ENCODE results near the gene POLR2J.
"Not testable (repeated sequence)": the region's sequence is repeated elsewhere in the genome, so short reads cannot be mapped to it uniquely, and the experiment has no call there.

DNA sequence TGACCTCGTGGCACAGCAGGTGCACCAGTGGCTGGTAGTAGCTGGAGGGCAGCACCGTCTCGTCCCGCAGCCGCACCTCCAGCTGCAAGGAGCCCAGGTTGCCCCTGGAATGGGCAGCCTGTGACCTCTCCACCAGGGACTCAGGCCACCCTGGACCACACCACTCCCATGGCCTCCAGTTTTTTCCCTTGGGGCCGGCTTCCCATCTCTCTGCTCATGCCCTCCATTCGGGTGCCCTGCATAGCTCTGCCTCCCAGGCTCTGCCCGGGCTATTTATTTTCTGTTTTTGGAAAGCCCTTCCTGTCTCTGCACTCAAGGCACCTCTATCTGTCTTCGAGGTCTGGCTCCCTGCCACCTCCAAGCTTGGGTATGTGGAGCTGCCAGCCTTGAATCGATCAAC, 18.1 kb upstream of the POLR2J start:
- TF ChIP-seq POLR2AphosphoS5 (IDR thresholded peaks at IDR 0.05; ENCODE audit: low read depth); JUNB (IDR thresholded peaks at IDR 0.05; ENCODE audit: unreplicated experiment); ZNF331 (CRISPR knock-in tag; IDR thresholded peaks at IDR 0.05; ENCODE audit: low read depth); EZH2phosphoT487 (IDR thresholded peaks at IDR 0.05; ENCODE audit: unreplicated experiment); EZH2 (IDR thresholded peaks at IDR 0.05; ENCODE audit: low read depth, unreplicated experiment); CREB1 (CRISPR knock-in tag; IDR thresholded peaks at IDR 0.05; ENCODE audit: low read depth); ZNF114 (CRISPR knock-in tag; IDR thresholded peaks at IDR 0.05); NANOG (IDR thresholded peaks at IDR 0.05; ENCODE audit: borderline replicate concordance); STAT1 (IDR thresholded peaks at IDR 0.05; ENCODE audit: unreplicated experiment): not testable (repeated sequence)
- TF ChIP-seq, protein P1, sequence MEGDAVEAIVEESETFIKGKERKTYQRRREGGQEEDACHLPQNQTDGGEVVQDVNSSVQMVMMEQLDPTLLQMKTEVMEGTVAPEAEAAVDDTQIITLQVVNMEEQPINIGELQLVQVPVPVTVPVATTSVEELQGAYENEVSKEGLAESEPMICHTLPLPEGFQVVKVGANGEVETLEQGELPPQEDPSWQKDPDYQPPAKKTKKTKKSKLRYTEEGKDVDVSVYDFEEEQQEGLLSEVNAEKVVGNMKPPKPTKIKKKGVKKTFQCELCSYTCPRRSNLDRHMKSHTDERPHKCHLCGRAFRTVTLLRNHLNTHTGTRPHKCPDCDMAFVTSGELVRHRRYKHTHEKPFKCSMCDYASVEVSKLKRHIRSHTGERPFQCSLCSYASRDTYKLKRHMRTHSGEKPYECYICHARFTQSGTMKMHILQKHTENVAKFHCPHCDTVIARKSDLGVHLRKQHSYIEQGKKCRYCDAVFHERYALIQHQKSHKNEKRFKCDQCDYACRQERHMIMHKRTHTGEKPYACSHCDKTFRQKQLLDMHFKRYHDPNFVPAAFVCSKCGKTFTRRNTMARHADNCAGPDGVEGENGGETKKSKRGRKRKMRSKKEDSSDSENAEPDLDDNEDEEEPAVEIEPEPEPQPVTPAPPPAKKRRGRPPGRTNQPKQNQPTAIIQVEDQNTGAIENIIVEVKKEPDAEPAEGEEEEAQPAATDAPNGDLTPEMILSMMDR (conservative IDR thresholded peaks at IDR 0.05; ENCODE audit: low read depth in 2 of 2): not testable (repeated sequence)
- TF ChIP-seq, protein P2, sequence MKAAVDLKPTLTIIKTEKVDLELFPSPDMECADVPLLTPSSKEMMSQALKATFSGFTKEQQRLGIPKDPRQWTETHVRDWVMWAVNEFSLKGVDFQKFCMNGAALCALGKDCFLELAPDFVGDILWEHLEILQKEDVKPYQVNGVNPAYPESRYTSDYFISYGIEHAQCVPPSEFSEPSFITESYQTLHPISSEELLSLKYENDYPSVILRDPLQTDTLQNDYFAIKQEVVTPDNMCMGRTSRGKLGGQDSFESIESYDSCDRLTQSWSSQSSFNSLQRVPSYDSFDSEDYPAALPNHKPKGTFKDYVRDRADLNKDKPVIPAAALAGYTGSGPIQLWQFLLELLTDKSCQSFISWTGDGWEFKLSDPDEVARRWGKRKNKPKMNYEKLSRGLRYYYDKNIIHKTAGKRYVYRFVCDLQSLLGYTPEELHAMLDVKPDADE (IDR thresholded peaks at IDR 0.05): not testable (repeated sequence)
- TF ChIP-seq, protein P3, sequence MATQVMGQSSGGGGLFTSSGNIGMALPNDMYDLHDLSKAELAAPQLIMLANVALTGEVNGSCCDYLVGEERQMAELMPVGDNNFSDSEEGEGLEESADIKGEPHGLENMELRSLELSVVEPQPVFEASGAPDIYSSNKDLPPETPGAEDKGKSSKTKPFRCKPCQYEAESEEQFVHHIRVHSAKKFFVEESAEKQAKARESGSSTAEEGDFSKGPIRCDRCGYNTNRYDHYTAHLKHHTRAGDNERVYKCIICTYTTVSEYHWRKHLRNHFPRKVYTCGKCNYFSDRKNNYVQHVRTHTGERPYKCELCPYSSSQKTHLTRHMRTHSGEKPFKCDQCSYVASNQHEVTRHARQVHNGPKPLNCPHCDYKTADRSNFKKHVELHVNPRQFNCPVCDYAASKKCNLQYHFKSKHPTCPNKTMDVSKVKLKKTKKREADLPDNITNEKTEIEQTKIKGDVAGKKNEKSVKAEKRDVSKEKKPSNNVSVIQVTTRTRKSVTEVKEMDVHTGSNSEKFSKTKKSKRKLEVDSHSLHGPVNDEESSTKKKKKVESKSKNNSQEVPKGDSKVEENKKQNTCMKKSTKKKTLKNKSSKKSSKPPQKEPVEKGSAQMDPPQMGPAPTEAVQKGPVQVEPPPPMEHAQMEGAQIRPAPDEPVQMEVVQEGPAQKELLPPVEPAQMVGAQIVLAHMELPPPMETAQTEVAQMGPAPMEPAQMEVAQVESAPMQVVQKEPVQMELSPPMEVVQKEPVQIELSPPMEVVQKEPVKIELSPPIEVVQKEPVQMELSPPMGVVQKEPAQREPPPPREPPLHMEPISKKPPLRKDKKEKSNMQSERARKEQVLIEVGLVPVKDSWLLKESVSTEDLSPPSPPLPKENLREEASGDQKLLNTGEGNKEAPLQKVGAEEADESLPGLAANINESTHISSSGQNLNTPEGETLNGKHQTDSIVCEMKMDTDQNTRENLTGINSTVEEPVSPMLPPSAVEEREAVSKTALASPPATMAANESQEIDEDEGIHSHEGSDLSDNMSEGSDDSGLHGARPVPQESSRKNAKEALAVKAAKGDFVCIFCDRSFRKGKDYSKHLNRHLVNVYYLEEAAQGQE (IDR thresholded peaks at IDR 0.05; ENCODE audit: unreplicated experiment): not testable (repeated sequence)
- TF ChIP-seq, protein P4, sequence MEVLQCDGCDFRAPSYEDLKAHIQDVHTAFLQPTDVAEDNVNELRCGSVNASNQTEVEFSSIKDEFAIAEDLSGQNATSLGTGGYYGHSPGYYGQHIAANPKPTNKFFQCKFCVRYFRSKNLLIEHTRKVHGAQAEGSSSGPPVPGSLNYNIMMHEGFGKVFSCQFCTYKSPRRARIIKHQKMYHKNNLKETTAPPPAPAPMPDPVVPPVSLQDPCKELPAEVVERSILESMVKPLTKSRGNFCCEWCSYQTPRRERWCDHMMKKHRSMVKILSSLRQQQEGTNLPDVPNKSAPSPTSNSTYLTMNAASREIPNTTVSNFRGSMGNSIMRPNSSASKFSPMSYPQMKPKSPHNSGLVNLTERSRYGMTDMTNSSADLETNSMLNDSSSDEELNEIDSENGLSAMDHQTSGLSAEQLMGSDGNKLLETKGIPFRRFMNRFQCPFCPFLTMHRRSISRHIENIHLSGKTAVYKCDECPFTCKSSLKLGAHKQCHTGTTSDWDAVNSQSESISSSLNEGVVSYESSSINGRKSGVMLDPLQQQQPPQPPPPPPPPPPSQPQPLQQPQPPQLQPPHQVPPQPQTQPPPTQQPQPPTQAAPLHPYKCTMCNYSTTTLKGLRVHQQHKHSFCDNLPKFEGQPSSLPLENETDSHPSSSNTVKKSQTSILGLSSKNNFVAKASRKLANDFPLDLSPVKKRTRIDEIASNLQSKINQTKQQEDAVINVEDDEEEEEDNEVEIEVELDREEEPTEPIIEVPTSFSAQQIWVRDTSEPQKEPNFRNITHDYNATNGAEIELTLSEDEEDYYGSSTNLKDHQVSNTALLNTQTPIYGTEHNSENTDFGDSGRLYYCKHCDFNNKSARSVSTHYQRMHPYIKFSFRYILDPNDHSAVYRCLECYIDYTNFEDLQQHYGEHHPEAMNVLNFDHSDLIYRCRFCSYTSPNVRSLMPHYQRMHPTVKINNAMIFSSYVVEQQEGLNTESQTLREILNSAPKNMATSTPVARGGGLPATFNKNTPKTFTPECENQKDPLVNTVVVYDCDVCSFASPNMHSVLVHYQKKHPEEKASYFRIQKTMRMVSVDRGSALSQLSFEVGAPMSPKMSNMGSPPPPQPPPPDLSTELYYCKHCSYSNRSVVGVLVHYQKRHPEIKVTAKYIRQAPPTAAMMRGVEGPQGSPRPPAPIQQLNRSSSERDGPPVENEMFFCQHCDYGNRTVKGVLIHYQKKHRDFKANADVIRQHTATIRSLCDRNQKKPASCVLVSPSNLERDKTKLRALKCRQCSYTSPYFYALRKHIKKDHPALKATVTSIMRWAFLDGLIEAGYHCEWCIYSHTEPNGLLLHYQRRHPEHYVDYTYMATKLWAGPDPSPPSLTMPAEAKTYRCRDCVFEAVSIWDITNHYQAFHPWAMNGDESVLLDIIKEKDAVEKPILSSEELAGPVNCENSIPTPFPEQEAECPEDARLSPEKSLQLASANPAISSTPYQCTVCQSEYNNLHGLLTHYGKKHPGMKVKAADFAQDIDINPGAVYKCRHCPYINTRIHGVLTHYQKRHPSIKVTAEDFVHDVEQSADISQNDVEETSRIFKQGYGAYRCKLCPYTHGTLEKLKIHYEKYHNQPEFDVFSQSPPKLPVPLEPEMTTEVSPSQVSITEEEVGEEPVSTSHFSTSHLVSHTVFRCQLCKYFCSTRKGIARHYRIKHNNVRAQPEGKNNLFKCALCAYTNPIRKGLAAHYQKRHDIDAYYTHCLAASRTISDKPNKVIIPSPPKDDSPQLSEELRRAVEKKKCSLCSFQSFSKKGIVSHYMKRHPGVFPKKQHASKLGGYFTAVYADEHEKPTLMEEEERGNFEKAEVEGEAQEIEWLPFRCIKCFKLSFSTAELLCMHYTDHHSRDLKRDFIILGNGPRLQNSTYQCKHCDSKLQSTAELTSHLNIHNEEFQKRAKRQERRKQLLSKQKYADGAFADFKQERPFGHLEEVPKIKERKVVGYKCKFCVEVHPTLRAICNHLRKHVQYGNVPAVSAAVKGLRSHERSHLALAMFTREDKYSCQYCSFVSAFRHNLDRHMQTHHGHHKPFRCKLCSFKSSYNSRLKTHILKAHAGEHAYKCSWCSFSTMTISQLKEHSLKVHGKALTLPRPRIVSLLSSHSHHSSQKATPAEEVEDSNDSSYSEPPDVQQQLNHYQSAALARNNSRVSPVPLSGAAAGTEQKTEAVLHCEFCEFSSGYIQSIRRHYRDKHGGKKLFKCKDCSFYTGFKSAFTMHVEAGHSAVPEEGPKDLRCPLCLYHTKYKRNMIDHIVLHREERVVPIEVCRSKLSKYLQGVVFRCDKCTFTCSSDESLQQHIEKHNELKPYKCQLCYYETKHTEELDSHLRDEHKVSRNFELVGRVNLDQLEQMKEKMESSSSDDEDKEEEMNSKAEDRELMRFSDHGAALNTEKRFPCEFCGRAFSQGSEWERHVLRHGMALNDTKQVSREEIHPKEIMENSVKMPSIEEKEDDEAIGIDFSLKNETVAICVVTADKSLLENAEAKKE (CRISPR knock-in tag; IDR thresholded peaks at IDR 0.05): not testable (repeated sequence)
